Measurements from ENCODE around the gene KCTD17. TPM values are rescaled to one million over a fixed set of nuclear protein-coding genes. Genes with fewer than 3 reads are reported as not detected.
A peak's percentile ranks its signal among the peaks of the same experiment; 100 is the strongest.

Gene KCTD17
- total and polyA plus RNA-seq, 2 donors from 2014 or later, result 9.6 to 13.9 TPM

DNA sequence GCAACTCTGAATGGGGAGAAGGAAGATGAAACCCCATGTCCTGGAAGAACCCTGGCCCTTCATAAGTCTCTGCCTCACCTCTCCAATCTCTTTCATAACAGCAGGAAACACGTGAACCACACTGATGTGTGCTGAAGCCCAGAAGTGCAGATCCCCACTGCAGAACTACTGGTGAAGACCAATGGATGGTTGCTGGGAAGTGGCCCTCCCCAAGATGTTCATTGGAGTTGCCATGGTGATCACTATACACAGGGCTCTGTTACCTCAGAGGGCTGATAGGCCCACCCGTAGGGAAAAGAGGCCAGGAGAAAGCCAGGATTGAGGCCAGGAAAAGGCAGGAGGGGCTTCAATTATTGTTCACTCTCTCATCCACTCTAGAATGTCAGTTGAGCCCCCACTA, 43.9 kb upstream of the KCTD17 start:
- no peak for FAIRE-seq
- TF ChIP-seq, protein P1, sequence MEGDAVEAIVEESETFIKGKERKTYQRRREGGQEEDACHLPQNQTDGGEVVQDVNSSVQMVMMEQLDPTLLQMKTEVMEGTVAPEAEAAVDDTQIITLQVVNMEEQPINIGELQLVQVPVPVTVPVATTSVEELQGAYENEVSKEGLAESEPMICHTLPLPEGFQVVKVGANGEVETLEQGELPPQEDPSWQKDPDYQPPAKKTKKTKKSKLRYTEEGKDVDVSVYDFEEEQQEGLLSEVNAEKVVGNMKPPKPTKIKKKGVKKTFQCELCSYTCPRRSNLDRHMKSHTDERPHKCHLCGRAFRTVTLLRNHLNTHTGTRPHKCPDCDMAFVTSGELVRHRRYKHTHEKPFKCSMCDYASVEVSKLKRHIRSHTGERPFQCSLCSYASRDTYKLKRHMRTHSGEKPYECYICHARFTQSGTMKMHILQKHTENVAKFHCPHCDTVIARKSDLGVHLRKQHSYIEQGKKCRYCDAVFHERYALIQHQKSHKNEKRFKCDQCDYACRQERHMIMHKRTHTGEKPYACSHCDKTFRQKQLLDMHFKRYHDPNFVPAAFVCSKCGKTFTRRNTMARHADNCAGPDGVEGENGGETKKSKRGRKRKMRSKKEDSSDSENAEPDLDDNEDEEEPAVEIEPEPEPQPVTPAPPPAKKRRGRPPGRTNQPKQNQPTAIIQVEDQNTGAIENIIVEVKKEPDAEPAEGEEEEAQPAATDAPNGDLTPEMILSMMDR (IDR thresholded peaks at IDR 0.05; ENCODE audit: borderline replicate concordance, extremely low read depth, insufficient read depth), result no peak
- intact Hi-C loops (cut with DNase I), result no loop called here

DNA sequence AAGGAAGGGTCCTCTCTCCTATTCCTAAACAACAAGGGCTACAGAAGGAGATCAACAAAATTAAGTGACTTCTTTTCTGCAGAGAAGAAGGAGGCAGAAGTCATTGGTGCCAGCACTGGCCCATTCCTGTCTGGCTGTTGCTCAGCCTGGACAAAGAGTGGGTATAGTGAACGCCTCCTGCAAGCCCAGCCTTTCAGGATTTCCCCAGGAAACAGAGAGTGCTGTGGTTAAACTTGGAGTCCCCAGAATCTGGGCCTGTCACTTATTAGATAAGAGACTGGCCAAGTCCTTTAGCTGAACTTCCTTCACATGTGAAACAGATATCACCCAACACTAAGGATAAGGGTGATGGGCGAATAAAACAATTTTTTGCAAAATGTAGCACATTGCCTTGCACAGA, 43.2 kb upstream of the KCTD17 start:
- no peak for FAIRE-seq
- Histone ChIP-seq H3K27ac (ENCODE audit: low read depth in 2 of 2, low read length in 2 of 2) (no peak overlapping the region), H3K9me3 (ENCODE audit: control insufficient read depth in 2 of 3, insufficient read depth in 1 of 3, low read length in 3 of 3) (no peaks in the 10 kb centered on the region), H3K36me3 (ENCODE audit: control insufficient read depth in 2 of 3, insufficient read depth in 3 of 3, low read length in 3 of 3) (no peaks in the 10 kb centered on the region), H3K4me3 (ENCODE audit: low read length in 3 of 3) (no peak overlapping the region), H3K4me1 (ENCODE audit: control insufficient read depth in 2 of 3, insufficient read depth in 2 of 3, low read depth in 1 of 3, low read length in 3 of 3) (peaks cover 0 to 7% (median 0%) of the 10 kb centered on the region in 3 donors), H3K27me3 (ENCODE audit: control insufficient read depth, insufficient read depth, low read length) (no peaks in the 10 kb centered on the region), H3K9ac (ENCODE audit: low read length in 3 of 3) (no peak overlapping the region)
- intact Hi-C loops (cut with DNase I), result no loop called here
- TF ChIP-seq, protein P1 (IDR thresholded peaks at IDR 0.05; ENCODE audit: borderline replicate concordance, extremely low read depth, insufficient read depth), result no peak
- DNase-seq, result peak in 1 of 5 donors; percentile 15

More for the DNA sequence above, 43.9 kb upstream of the KCTD17 start:
- Histone ChIP-seq H3K9me3 (ENCODE audit: control insufficient read depth in 2 of 3, insufficient read depth in 1 of 3, low read length in 3 of 3) (no peaks in the 10 kb centered on the region), H3K4me1 (ENCODE audit: control insufficient read depth in 2 of 3, insufficient read depth in 2 of 3, low read depth in 1 of 3, low read length in 3 of 3) (peaks cover 0 to 7% (median 0%) of the 10 kb centered on the region in 3 donors), H3K27ac (ENCODE audit: low read depth in 2 of 2, low read length in 2 of 2) (no peak overlapping the region), H3K4me3 (ENCODE audit: low read length in 3 of 3) (no peak overlapping the region), H3K36me3 (ENCODE audit: control insufficient read depth in 2 of 3, insufficient read depth in 3 of 3, low read length in 3 of 3) (no peaks in the 10 kb centered on the region), H3K27me3 (ENCODE audit: control insufficient read depth, insufficient read depth, low read length) (no peaks in the 10 kb centered on the region), H3K9ac (ENCODE audit: low read length in 3 of 3) (no peak overlapping the region)
- peak in 1 of 5 donors; percentile 17 for DNase-seq

DNA sequence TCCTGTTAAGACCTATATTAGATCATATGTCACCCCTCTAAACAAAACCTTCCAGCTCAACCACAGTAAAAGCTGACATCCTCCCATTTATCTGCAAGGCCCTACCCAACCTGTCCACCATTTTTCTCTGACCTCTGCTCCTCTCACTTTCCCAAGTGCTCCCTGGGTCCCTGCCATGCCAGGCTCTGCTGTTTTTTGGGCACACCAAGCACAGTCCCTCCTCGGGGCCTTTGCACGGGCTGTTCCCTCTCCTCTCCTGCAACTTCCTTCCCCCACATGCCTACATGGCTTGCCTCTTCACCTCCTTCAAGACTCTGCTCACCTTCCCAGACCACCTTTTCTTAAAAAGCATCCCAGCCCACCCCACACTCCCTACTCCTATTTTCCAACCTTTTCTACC, 42.1 kb upstream of the KCTD17 start:
- no peak for DNase-seq
- no peak overlapping the region for H3K27ac ChIP-seq (ENCODE audit: low read depth in 2 of 2, low read length in 2 of 2)
- no peak overlapping the region for H3K9ac ChIP-seq (ENCODE audit: low read length in 3 of 3)
- peaks cover 0 to 7% (median 0%) of the 10 kb centered on the region in 3 donors for H3K4me1 ChIP-seq (ENCODE audit: control insufficient read depth in 2 of 3, insufficient read depth in 2 of 3, low read depth in 1 of 3, low read length in 3 of 3)
- H3K36me3 ChIP-seq (ENCODE audit: control insufficient read depth in 2 of 3, insufficient read depth in 3 of 3, low read length in 3 of 3), result no peaks in the 10 kb centered on the region
- TF ChIP-seq, protein P1 (IDR thresholded peaks at IDR 0.05; ENCODE audit: borderline replicate concordance, extremely low read depth, insufficient read depth), result no peak
- FAIRE-seq, result no peak
- H3K9me3 ChIP-seq (ENCODE audit: control insufficient read depth in 2 of 3, insufficient read depth in 1 of 3, low read length in 3 of 3), result no peaks in the 10 kb centered on the region
- intact Hi-C loops (cut with DNase I), result no loop called here
- no peak overlapping the region for H3K4me3 ChIP-seq (ENCODE audit: low read length in 3 of 3)
- no peaks in the 10 kb centered on the region for H3K27me3 ChIP-seq (ENCODE audit: control insufficient read depth, insufficient read depth, low read length)

DNA sequence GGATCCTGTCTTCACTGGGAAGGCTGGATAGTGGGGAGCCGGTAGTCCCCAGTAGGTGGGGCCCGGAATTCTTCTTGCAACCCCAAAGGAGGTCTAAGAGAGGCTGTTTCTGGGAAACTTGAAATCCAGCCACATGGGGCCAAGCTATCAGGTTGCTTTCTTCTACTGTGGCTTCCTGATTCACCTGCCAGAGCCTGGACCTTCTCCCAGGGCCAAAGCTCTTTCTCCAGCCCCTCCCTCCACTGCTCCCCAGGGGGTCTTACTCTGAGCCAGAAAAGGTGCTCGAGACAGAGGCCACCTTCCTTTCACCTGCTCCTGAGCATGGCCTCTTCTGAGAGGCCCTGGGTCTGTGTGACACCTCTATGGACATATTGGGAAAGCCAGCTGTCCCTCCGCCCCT, 41.4 kb upstream of the KCTD17 start:
- peak in 1 of 5 donors; percentile 43 for DNase-seq
- FAIRE-seq, result no peak
- intact Hi-C loops (cut with DNase I), result no loop called here
- Histone ChIP-seq H3K9ac (ENCODE audit: low read length in 3 of 3) (no peak overlapping the region), H3K27me3 (ENCODE audit: control insufficient read depth, insufficient read depth, low read length) (no peaks in the 10 kb centered on the region), H3K9me3 (ENCODE audit: control insufficient read depth in 2 of 3, insufficient read depth in 1 of 3, low read length in 3 of 3) (no peaks in the 10 kb centered on the region), H3K36me3 (ENCODE audit: control insufficient read depth in 2 of 3, insufficient read depth in 3 of 3, low read length in 3 of 3) (no peaks in the 10 kb centered on the region), H3K4me1 (ENCODE audit: control insufficient read depth in 2 of 3, insufficient read depth in 2 of 3, low read depth in 1 of 3, low read length in 3 of 3) (peaks cover 0 to 7% (median under 1%) of the 10 kb centered on the region in 3 donors), H3K27ac (ENCODE audit: low read depth in 2 of 2, low read length in 2 of 2) (no peak overlapping the region), H3K4me3 (ENCODE audit: low read length in 3 of 3) (no peak overlapping the region)
- TF ChIP-seq, protein P1 (IDR thresholded peaks at IDR 0.05; ENCODE audit: borderline replicate concordance, extremely low read depth, insufficient read depth), result no peak

Data from kidney (tissue), 14 donors.